Prostate gland (tissue), 2 donors: Measurements from ENCODE around the gene CCDC85B. TPM values are rescaled to one million over a fixed set of nuclear protein-coding genes. Genes with fewer than 3 reads are reported as not detected.

Experiments used
- DNase-seq: peaks from one replicate; pipeline ENCODE4 v3.0.0-alpha.2; 2019; ENCODE audit warnings: low spot score
- H3K27ac ChIP-seq, 2 donors: fragments of 200-600 bp; sonication (generic); 2 replicates each; pipeline ENCODE4 v1.5.1; 2017 to 2019
- H3K27me3 ChIP-seq: fragments of 200-600 bp; sonication (generic); replicated peaks from 2 replicates; pipeline ENCODE4 v1.5.1; 2019; ENCODE audit not compliant: insufficient read depth
- H3K36me3 ChIP-seq, 2 donors: fragments of 200-600 bp; sonication (generic); 1 replicate in 1 of 2; 2 replicates in 1 of 2; pipeline versions ENCODE4 v1.5.1 to v1.8.1; 2017 to 2019
- H3K4me1 ChIP-seq: fragments of 200-600 bp; sonication (generic); replicated peaks from 2 replicates; pipeline ENCODE4 v1.5.1; 2019
- H3K4me3 ChIP-seq, 2 donors: fragments of 200-600 bp; sonication (generic); 2 replicates each; pipeline ENCODE4 v1.5.1; 2017 to 2019
- H3K9me3 ChIP-seq: fragments of 200-600 bp; sonication (generic); 2 replicates; pipeline ENCODE4 v1.5.1; 2017
- CTCF ChIP-seq, 4 experiments: fragments of 200-600 bp in 2 of 4; fragments of 450-650 bp in 2 of 4; sonication (generic) in 2 of 4; IDR thresholded peaks; 1 replicate in 3 of 4; 2 replicates in 1 of 4; pipeline ENCODE4 v1.5.1; 2016 to 2019; ENCODE audit warnings: antibody characterized with exemption in 4 of 4, mild to moderate bottlenecking in 2 of 4, moderate library complexity in 2 of 4
- POLR2A ChIP-seq: fragments of 450-650 bp; IDR thresholded peaks from one replicate; pipeline ENCODE4 v1.6.1; 2016; ENCODE audit warnings: antibody characterized with exemption, mild to moderate bottlenecking
- POLR2AphosphoS5 ChIP-seq: sonication (generic); formaldehyde crosslinking; IDR thresholded peaks from one replicate; pipeline ENCODE4 v1.6.1; 2017; ENCODE audit warnings: antibody characterized with exemption
- WGBS: methylation state at CpG from one replicate; pipeline ENCODE4 v1.1.5; 2018; 5-methylcytosine and 5-hydroxymethylcytosine counted together
- intact Hi-C: fragments of 100-400 bp; cut with DNase I; formaldehyde crosslinking; loops from one replicate; pipeline ENCODE4 v1.14.2; 2022
- total RNA-seq, 2 donors: library from RNA; depleted of rRNA; stranded (reverse); fragments of >200 nt; gene quantifications; one replicate each; pipeline ENCODE4 v1.1.0, GENCODE V29; 2016

Gene CCDC85B
- total RNA-seq, 2 donors from 2014 or later = 40.4 to 55.0 TPM

- WGBS = 29% methylated on average over 9 of the region's 9 CpGs
- intact Hi-C loops = loop anchor here (2.0 kb wide), 1 partner anchor 104 kb away; no protein-coding TSS in a partner anchor
- Histone ChIP-seq H3K4me3 (no peak overlapping the region), H3K27me3 (no peaks in the 10 kb centered on the region), H3K9me3 (no peaks in the 10 kb centered on the region), H3K36me3 (no peaks in the 10 kb centered on the region), H3K4me1 (peaks cover 7% of the 10 kb centered on the region), H3K27ac (no peak overlapping the region)
- TF ChIP-seq POLR2A (no peak), POLR2AphosphoS5 (peak; percentile 85), CTCF (IDR thresholded peaks at IDR 0.05) (peak; percentile 98 to 99 (median 99))
- DNase-seq = peak; percentile 62
Observed at GRCh38 chr11:65884716-65885092, 5.8 kb upstream of the CCDC85B start.

- Histone ChIP-seq H3K36me3 (no peaks in the 10 kb centered on the region), H3K27me3 (no peaks in the 10 kb centered on the region), H3K4me3 (no peak overlapping the region), H3K27ac (no peak overlapping the region), H3K4me1 (peaks cover 7% of the 10 kb centered on the region), H3K9me3 (no peaks in the 10 kb centered on the region)
- 93% methylated on average over 7 of the region's 7 CpGs for WGBS
- TF ChIP-seq POLR2AphosphoS5 = no peak
- intact Hi-C loops = loop anchor here (2.0 kb wide), 1 partner anchor 104 kb away; no protein-coding TSS in a partner anchor
- no peak for DNase-seq
Observed at GRCh38 chr11:65885231-65885630, 5.2 kb upstream of the CCDC85B start.

GRCh38 chr11:65885808-65886536, 4.5 kb upstream of the CCDC85B start:
- intact Hi-C loops = loop anchor here (2.0 kb wide), 1 partner anchor 103 kb away; no protein-coding TSS in a partner anchor

GRCh38 chr11:65886826-65887722, 3.4 kb upstream of the CCDC85B start:
- Histone ChIP-seq H3K27me3 (no peaks in the 10 kb centered on the region), H3K4me1 (peaks cover 17% of the 10 kb centered on the region), H3K27ac (peak overlapping the region in 1 of 2 donors; percentile 93), H3K36me3 (no peaks in the 10 kb centered on the region), H3K9me3 (no peaks in the 10 kb centered on the region), H3K4me3 (peak overlapping the region; percentile 54 to 58)
- no peak for DNase-seq
- WGBS = 77% methylated on average over 14 of the region's 14 CpGs
- intact Hi-C loops = no loop called here
- TF ChIP-seq POLR2AphosphoS5 = no peak

More at GRCh38 chr11:65885808-65886536, 4.5 kb upstream of the CCDC85B start:
- H3K27me3 ChIP-seq = no peaks in the 10 kb centered on the region
- H3K27ac ChIP-seq = no peak overlapping the region
- WGBS = 91% methylated on average over 12 of the region's 12 CpGs
- TF ChIP-seq CTCF (IDR thresholded peaks at IDR 0.05) (no peak), POLR2A (no peak), POLR2AphosphoS5 (no peak)
- no peaks in the 10 kb centered on the region for H3K36me3 ChIP-seq
- no peaks in the 10 kb centered on the region for H3K9me3 ChIP-seq
- no peak for DNase-seq
- no peak overlapping the region for H3K4me3 ChIP-seq
- H3K4me1 ChIP-seq = peaks cover 7% of the 10 kb centered on the region

- intact Hi-C loops = loop anchor here (2.0 kb wide), 2 partner anchors 31 to 73 kb away; partner anchors contain the start of gene SART1
- no peak for DNase-seq
- TF ChIP-seq POLR2AphosphoS5 (no peak), POLR2A (no peak), CTCF (IDR thresholded peaks at IDR 0.05) (no peak)
- Histone ChIP-seq H3K36me3 (no peaks in the 10 kb centered on the region), H3K4me1 (peaks cover 17% of the 10 kb centered on the region), H3K4me3 (peak overlapping the region; percentile 54 to 58), H3K27ac (peak overlapping the region; percentile 89 to 93), H3K9me3 (no peaks in the 10 kb centered on the region), H3K27me3 (no peaks in the 10 kb centered on the region)
- WGBS = 2% methylated on average over 18 of the region's 23 CpGs
Observed at GRCh38 chr11:65887723-65888162, 2.7 kb upstream of the CCDC85B start.
